PC-9 (cell line): ENCODE measurements around the gene GPR173. TPM values are rescaled to one million over a fixed set of nuclear protein-coding genes. Genes with fewer than 3 reads are reported as not detected.

Experiments
- BruUV-seq: library from RNA; stranded (reverse); fragments of 400-500 nt; replicated peaks from 2 replicates; lab custom pipeline; 2021; lab: Mats Ljungman, UMichigan
- CTCF ChIA-PET: fragments of 300-600 bp; sonication (Branson Sonifier 250); formaldehyde crosslinking; loops from one replicate; lab custom pipeline; 2022; ENCODE audit warnings: antibody characterized with exemption; lab: Charles Lee
- POLR2A ChIA-PET: fragments of 300-600 bp; sonication (Branson Sonifier 250); formaldehyde crosslinking; loops from one replicate; lab custom pipeline; 2022; ENCODE audit warnings: antibody characterized with exemption; ENCODE audit not compliant: unreplicated experiment; lab: Charles Lee
- DNase-seq, 2 experiments: peaks; one replicate each; pipeline versions ENCODE4 v3.0.0 to v3.0.0-alpha.2; 2015 to 2022; ENCODE audit warnings: mixed read lengths in 1 of 2
- H2AFZ ChIP-seq: fragments of 200-600 bp; sonication (generic); 2 replicates; pipeline ENCODE4 v1.8.1; 2017; ENCODE audit warnings: antibody characterized with exemption
- H3F3A ChIP-seq: fragments of 200-600 bp; sonication (generic); 2 replicates; pipeline ENCODE4 v1.8.1; 2017; ENCODE audit warnings: antibody characterized with exemption, mild to moderate bottlenecking, low read depth; ENCODE audit not compliant: insufficient read depth
- H3K27ac ChIP-seq: fragments of 200-600 bp; sonication (generic); 2 replicates; pipeline ENCODE4 v1.6.1; 2016; ENCODE audit warnings: mixed run types
- H3K27me3 ChIP-seq: fragments of 200-600 bp; sonication (generic); 2 replicates; pipeline ENCODE4 v1.6.1; 2016; ENCODE audit warnings: low read depth, mixed run types; ENCODE audit not compliant: insufficient read depth
- H3K36me3 ChIP-seq: fragments of 200-600 bp; sonication (generic); 2 replicates; pipeline ENCODE4 v1.6.1; 2016; ENCODE audit warnings: low read depth, mixed run types
- H3K4me1 ChIP-seq: fragments of 200-600 bp; sonication (generic); replicated peaks from 2 replicates; pipeline ENCODE4 v1.6.1; 2016; ENCODE audit warnings: mixed run types; ENCODE audit not compliant: insufficient read depth
- H3K4me2 ChIP-seq: fragments of 200-600 bp; sonication (generic); 2 replicates; pipeline ENCODE4 v1.6.1; 2017; ENCODE audit warnings: mixed run types
- H3K4me3 ChIP-seq: fragments of 200-600 bp; sonication (generic); 2 replicates; pipeline ENCODE4 v1.6.1; 2016; ENCODE audit warnings: mixed run types
- H3K79me2 ChIP-seq: fragments of 200-600 bp; sonication (generic); 2 replicates; pipeline ENCODE4 v1.6.1; 2017; ENCODE audit warnings: low read depth, mixed run types
- H3K9me2 ChIP-seq: fragments of 200-600 bp; sonication (generic); 2 replicates; pipeline ENCODE4 v1.8.1; 2017; ENCODE audit warnings: mild to moderate bottlenecking; ENCODE audit not compliant: insufficient read depth
- H3K9me3 ChIP-seq: fragments of 200-600 bp; sonication (generic); 2 replicates; pipeline ENCODE4 v1.8.1; 2016; ENCODE audit warnings: low read depth; ENCODE audit not compliant: insufficient read depth
- H4K20me1 ChIP-seq: fragments of 200-600 bp; sonication (generic); 2 replicates; pipeline ENCODE4 v1.8.1; 2017; ENCODE audit not compliant: insufficient read depth
- CTCF ChIP-seq: fragments of 200-600 bp; sonication (generic); conservative IDR thresholded peaks from 2 replicates; pipeline ENCODE4 v1.6.1; 2017; ENCODE audit warnings: mixed run types, antibody characterized with exemption, mild to moderate bottlenecking, moderate library complexity
- EZH2 ChIP-seq: fragments of 200-600 bp; sonication (generic); IDR thresholded peaks from 2 replicates; pipeline ENCODE4 v1.8.0; 2017; ENCODE audit warnings: antibody characterized with exemption, low read depth
- intact Hi-C: fragments of 100-400 bp; cut with micrococcal nuclease; formaldehyde crosslinking; loops from one replicate; pipeline ENCODE4 v1.10.0; 2022; ENCODE audit not compliant: unreplicated experiment
- total RNA-seq: library from RNA; stranded (reverse); gene quantifications from 2 replicates; pipeline ENCODE4 v1.2.3, GENCODE V29; 2021

The GPR173 gene
- total RNA-seq, 1 experiment from 2014 or later, result 5.1 TPM

GRCh38 chrX:53082773-53083616 lies 34.4 kb downstream of the GPR173 start:
- no peak overlapping the region for H2AFZ ChIP-seq

GRCh38 chrX:53084043-53084570 lies 35.5 kb downstream of the GPR173 start:
- H4K20me1 ChIP-seq, result no peaks in the 10 kb centered on the region
- intact Hi-C loops, result no loop called here
- no peaks in the 10 kb centered on the region for H3K4me1 ChIP-seq
- H3F3A ChIP-seq, result no peaks in the 10 kb centered on the region
- H2AFZ ChIP-seq, result no peak overlapping the region
- no peak overlapping the region for H3K4me3 ChIP-seq
- H3K79me2 ChIP-seq, result no peaks in the 10 kb centered on the region
- DNase-seq, result no peak
- no peaks in the 10 kb centered on the region for H3K27me3 ChIP-seq
- no peaks in the 10 kb centered on the region for H3K9me2 ChIP-seq
- ChIA-PET CTCF (no interaction called here), POLR2A (no interaction called here)
- no peaks in the 10 kb centered on the region for H3K9me3 ChIP-seq
- no peak for TF ChIP-seq EZH2
- TF ChIP-seq CTCF, result no peak
- BruUV-seq, result TSS peak; percentile 27
- no peak overlapping the region for H3K27ac ChIP-seq
- no peaks in the 10 kb centered on the region for H3K36me3 ChIP-seq
- H3K4me2 ChIP-seq, result no peak overlapping the region

More at GRCh38 chrX:53082773-53083616, 34.4 kb downstream of the GPR173 start:
- peak overlapping the region; percentile 65 for H3K4me2 ChIP-seq
- H3K9me2 ChIP-seq, result no peaks in the 10 kb centered on the region
- no peaks in the 10 kb centered on the region for H4K20me1 ChIP-seq
- ChIA-PET POLR2A (interaction anchor here (0.5 to 1.0 kb wide), 3 partner anchors 38 to 1917 kb away, joined by 4 to 13 read pairs (median 5); partner anchors contain the start of gene APEX2), CTCF (interaction anchor here (0.6 kb wide), 1 partner anchor 764 kb away, joined by 7 read pairs; no protein-coding TSS in a partner anchor)
- H3K4me3 ChIP-seq, result peak overlapping the region; percentile 56
- no peaks in the 10 kb centered on the region for H3K36me3 ChIP-seq
- intact Hi-C loops, result loop anchor here (1.0 kb wide), 1 partner anchor 10 kb away; no protein-coding TSS in a partner anchor
- H3K27ac ChIP-seq, result no peak overlapping the region
- H3K27me3 ChIP-seq, result no peaks in the 10 kb centered on the region
- no peaks in the 10 kb centered on the region for H3F3A ChIP-seq
- BruUV-seq, result TSS peak; percentile 56
- no peaks in the 10 kb centered on the region for H3K4me1 ChIP-seq
- H3K9me3 ChIP-seq, result no peaks in the 10 kb centered on the region
- TF ChIP-seq CTCF, result no peak
- no peak for TF ChIP-seq EZH2
- H3K79me2 ChIP-seq, result no peaks in the 10 kb centered on the region
- no peak for DNase-seq

- no peaks in the 10 kb centered on the region for H3F3A ChIP-seq
- no TSS peak for BruUV-seq
- no peaks in the 10 kb centered on the region for H3K79me2 ChIP-seq
- H3K9me2 ChIP-seq, result no peaks in the 10 kb centered on the region
- intact Hi-C loops, result no loop called here
- no peaks in the 10 kb centered on the region for H4K20me1 ChIP-seq
- H3K36me3 ChIP-seq, result no peaks in the 10 kb centered on the region
- H3K27me3 ChIP-seq, result no peaks in the 10 kb centered on the region
- TF ChIP-seq EZH2 (no peak), CTCF (no peak)
- POLR2A ChIA-PET, result no interaction called here
- no peak overlapping the region for H3K4me2 ChIP-seq
- CTCF ChIA-PET, result no interaction called here
- H3K4me3 ChIP-seq, result no peak overlapping the region
- no peak for DNase-seq
- H2AFZ ChIP-seq, result no peak overlapping the region
- H3K9me3 ChIP-seq, result no peaks in the 10 kb centered on the region
- H3K27ac ChIP-seq, result no peak overlapping the region
- H3K4me1 ChIP-seq, result no peaks in the 10 kb centered on the region
These were observed 36.3 kb downstream of the GPR173 start for GRCh38 chrX:53084863-53085262.
